Tibial artery (tissue), 4 donors: ENCODE data around the gene NSG1.
A peak's percentile ranks its signal among the peaks of the same experiment; 100 is the strongest.
"Not testable (repeated sequence)": the region's sequence is repeated elsewhere in the genome, so short reads cannot be mapped to it uniquely, and the experiment has no call there.

Experiments used
- DNase-seq, 2 donors: peaks; one replicate each; pipeline ENCODE4 v3.0.0-alpha.2; 2019
- H3K27ac ChIP-seq, 2 donors: fragments of 200-600 bp; sonication (generic) in 1 of 2; 1 replicate in 1 of 2; 2 replicates in 1 of 2; pipeline ENCODE4 v1.5.1; 2018 to 2019; ENCODE audit warnings: mild to moderate bottlenecking in 1 of 2
- H3K27me3 ChIP-seq, 2 donors: fragments of 200-600 bp; sonication (generic) in 1 of 2; one replicate each; pipeline versions ENCODE4 v1.5.1 to v1.6.0; 2016 to 2019
- H3K36me3 ChIP-seq, 3 donors: fragments of 200-600 bp; sonication (generic) in 2 of 3; one replicate each; pipeline ENCODE4 v1.5.1; 2016 to 2019; ENCODE audit warnings: mild to moderate bottlenecking in 2 of 3
- H3K4me1 ChIP-seq, 4 donors: fragments of 200-600 bp; sonication (generic) in 2 of 4; 1 replicate in 3 of 4; 2 replicates in 1 of 4; pipeline ENCODE4 v1.5.1; 2016 to 2019
- H3K4me3 ChIP-seq, 2 donors: fragments of 200-600 bp; sonication (generic) in 1 of 2; 1 replicate in 1 of 2; 2 replicates in 1 of 2; pipeline ENCODE4 v1.5.1; 2018 to 2019; ENCODE audit warnings: mild to moderate bottlenecking in 2 of 2
- H3K9me3 ChIP-seq, 3 donors: fragments of 200-600 bp; sonication (generic) in 1 of 3; one replicate each; pipeline ENCODE4 v1.5.1; 2016 to 2019
- CTCF ChIP-seq, 2 experiments: fragments of 200-600 bp in 1 of 2; fragments of 450-650 bp in 1 of 2; IDR thresholded peaks; one replicate each; pipeline ENCODE4 v1.5.1; 2017 to 2019; ENCODE audit warnings: antibody characterized with exemption in 2 of 2, mild to moderate bottlenecking in 1 of 2, moderate library complexity in 1 of 2
- intact Hi-C: fragments of 100-400 bp; cut with DNase I; formaldehyde crosslinking; loops from one replicate; pipeline ENCODE4 v1.15.0; 2023; ENCODE audit warnings: low total_unique reads

NSG1 gene

GRCh38 chr4:4417886-4418285, 31.0 kb downstream of the NSG1 start:
- Histone ChIP-seq H3K36me3 (peaks cover 52 to 77% (median 54%) of the 10 kb centered on the region in 3 donors), H3K4me1 (no peaks in the 10 kb centered on the region), H3K9me3 (no peaks in the 10 kb centered on the region), H3K27ac (no peak overlapping the region), H3K4me3 (no peak overlapping the region), H3K27me3 (no peaks in the 10 kb centered on the region)
- DNase-seq, result peak in 1 of 2 donors; percentile 11
- intact Hi-C loops, result no loop called here
- TF ChIP-seq CTCF (IDR thresholded peaks at IDR 0.05), result no peak

- H3K9me3 ChIP-seq, result no peaks in the 10 kb centered on the region
- intact Hi-C loops, result no loop called here
- H3K27me3 ChIP-seq, result no peaks in the 10 kb centered on the region
- DNase-seq, result peak in 1 of 2 donors; percentile 14
- H3K4me1 ChIP-seq, result no peaks in the 10 kb centered on the region
- no peak for TF ChIP-seq CTCF (IDR thresholded peaks at IDR 0.05)
- peaks cover 57 to 87% (median 61%) of the 10 kb centered on the region in 3 donors for H3K36me3 ChIP-seq
- no peak overlapping the region for H3K4me3 ChIP-seq
- no peak overlapping the region for H3K27ac ChIP-seq
These were observed 31.9 kb downstream of the NSG1 start for GRCh38 chr4:4418676-4419390.

- peak in 1 of 2 donors; percentile 3 for DNase-seq
- Histone ChIP-seq H3K9me3 (no peaks in the 10 kb centered on the region), H3K27ac (no peak overlapping the region), H3K27me3 (no peaks in the 10 kb centered on the region), H3K36me3 (peaks cover 62 to 98% (median 67%) of the 10 kb centered on the region in 3 donors), H3K4me3 (no peak overlapping the region), H3K4me1 (no peaks in the 10 kb centered on the region)
- intact Hi-C loops, result no loop called here
- no peak for TF ChIP-seq CTCF (IDR thresholded peaks at IDR 0.05)
These were observed 33.0 kb downstream of the NSG1 start for GRCh38 chr4:4419896-4420295.

- Histone ChIP-seq H3K27me3 (no peaks in the 10 kb centered on the region), H3K9me3 (no peaks in the 10 kb centered on the region), H3K27ac (no peak overlapping the region), H3K36me3 (peaks cover 66 to 99% (median 68%) of the 10 kb centered on the region in 3 donors), H3K4me3 (no peak overlapping the region), H3K4me1 (no peaks in the 10 kb centered on the region)
- DNase-seq, result peak in 1 of 2 donors; percentile 9
- intact Hi-C loops, result no loop called here
- no peak for TF ChIP-seq CTCF (IDR thresholded peaks at IDR 0.05)
These were observed 33.5 kb downstream of the NSG1 start for GRCh38 chr4:4420421-4420820.

GRCh38 chr4:4421356-4421755, 34.5 kb downstream of the NSG1 start:
- no peak for DNase-seq
- peaks cover 64 to 97% (median 68%) of the 10 kb centered on the region in 3 donors for H3K36me3 ChIP-seq
- intact Hi-C loops, result no loop called here

DNA sequence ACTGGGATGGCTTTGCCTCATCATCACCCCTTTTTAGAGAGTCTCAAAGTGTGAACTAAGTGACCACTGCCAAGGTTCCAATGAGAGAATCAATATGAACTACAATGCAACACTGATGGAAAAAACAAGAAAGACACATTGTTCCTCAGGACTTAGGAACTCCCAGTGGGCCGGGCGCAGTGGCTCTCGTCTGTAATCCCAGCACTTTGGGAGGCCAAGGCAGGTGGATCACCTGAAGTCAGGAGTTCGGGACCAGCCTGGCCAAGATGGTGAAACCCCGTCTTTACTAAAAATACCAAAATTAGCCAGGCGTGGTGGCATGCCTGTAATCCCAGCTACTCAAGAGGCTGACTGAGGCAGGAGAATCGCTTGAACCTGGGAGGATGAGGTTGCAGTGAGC, 35.2 kb downstream of the NSG1 start:
- peaks cover 64 to 91% (median 68%) of the 10 kb centered on the region in 3 donors for H3K36me3 ChIP-seq
- intact Hi-C loops, result not testable (repeated sequence)

More at GRCh38 chr4:4421356-4421755, 34.5 kb downstream of the NSG1 start:
- H3K27ac ChIP-seq, result no peak overlapping the region
- no peaks in the 10 kb centered on the region for H3K27me3 ChIP-seq
- no peaks in the 10 kb centered on the region for H3K9me3 ChIP-seq
- no peak overlapping the region for H3K4me3 ChIP-seq
- H3K4me1 ChIP-seq, result no peaks in the 10 kb centered on the region
- TF ChIP-seq CTCF (IDR thresholded peaks at IDR 0.05), result no peak

More for the DNA sequence above, 35.2 kb downstream of the NSG1 start:
- DNase-seq, H3K9me3 ChIP-seq, H3K27me3 ChIP-seq, H3K4me3 ChIP-seq, H3K4me1 ChIP-seq, H3K27ac ChIP-seq: not testable (repeated sequence)
